HG03108 (cell line): Measurements from ENCODE around the gene SDF2.
A peak's percentile ranks its signal among the peaks of the same experiment; 100 is the strongest.
"Not testable (repeated sequence)": the region's sequence is repeated elsewhere in the genome, so short reads cannot be mapped to it uniquely, and the experiment has no call there.

Experiments used
- ATAC-seq: cut with Tn5 transposase; IDR thresholded peaks from one replicate; pipeline ENCODE4 v1.9.1; 2021; ENCODE audit warnings: moderate library complexity; ENCODE audit not compliant: unreplicated experiment

SDF2 gene

DNA sequence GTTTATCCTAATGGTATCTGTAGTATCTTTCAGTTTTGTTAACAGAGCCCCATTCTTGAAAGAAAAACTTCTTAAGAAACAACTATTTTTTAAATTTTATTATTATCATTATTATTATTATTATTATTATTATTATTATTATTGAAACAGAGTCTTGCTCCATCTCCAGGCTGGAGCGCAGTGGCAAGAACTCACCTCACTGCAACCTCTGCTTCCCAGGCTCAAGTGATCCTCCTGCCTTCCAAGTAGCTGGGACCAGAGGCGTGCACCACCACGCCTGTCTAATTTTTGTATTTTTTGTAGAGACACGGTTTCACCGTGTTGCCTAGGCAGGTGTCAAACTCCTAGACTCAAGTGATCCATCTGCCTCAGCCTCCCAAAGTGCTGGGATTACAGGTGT, 23.7 kb upstream of the SDF2 start:
- no peak for ATAC-seq

DNA sequence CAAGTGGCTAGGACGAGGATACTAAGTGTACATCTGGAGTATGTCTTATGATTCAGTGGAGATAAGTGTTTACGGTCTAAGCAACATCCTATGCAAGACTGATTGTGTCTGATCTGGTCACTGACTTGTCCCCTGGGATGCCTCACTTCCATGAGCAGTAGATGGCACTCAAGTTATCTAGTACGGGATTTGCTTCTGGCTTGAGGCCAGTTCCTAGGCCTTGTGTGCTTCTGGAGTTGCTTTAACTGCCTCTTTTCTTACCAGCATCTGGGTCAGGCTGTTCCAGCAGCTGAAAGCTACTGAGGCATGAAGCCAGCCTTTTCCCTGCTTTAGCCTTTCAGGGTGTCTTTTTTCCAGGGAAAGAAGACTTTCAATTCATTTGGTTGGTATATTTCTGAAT, 23.3 kb upstream of the SDF2 start:
- no peak for ATAC-seq

DNA sequence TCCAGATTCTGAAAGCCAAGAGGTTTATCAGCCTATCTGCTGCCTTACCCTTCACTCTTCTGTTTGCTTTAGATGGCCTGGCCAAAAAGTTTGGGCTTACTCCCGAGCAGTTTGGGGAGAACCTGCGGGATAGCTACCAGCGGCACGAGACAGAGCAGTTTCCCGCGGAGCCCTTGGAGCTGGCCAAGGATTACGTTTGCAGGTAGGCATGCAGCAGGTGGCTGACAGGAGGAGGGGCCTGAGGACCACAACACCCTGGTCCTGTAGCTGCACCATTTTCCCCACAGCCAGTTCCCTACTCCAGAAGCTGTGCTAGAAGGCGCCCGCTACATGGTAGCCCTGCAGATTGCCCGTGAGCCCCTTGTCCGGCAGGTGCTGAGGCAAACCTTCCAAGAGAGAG, 20.9 kb upstream of the SDF2 start:
- no peak for ATAC-seq

DNA sequence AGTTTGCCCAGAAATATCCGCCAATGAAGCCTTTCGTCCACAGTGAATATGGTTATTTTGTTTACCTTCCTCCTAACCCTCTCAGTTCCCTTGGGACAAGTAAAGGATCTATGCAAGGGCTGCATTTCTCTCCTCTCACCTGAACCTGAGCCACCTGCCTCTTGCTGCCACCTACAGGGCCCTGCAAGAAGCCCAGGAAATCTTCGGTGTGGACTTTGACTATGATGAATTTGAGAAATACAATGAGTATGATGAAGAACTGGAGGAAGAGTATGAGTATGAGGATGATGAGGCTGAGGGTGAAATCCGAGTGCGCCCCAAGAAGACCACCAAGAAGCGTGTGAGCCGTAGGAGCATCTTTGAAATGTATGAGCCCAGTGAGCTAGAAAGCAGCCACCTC, 14.3 kb upstream of the SDF2 start:
- no peak for ATAC-seq

DNA sequence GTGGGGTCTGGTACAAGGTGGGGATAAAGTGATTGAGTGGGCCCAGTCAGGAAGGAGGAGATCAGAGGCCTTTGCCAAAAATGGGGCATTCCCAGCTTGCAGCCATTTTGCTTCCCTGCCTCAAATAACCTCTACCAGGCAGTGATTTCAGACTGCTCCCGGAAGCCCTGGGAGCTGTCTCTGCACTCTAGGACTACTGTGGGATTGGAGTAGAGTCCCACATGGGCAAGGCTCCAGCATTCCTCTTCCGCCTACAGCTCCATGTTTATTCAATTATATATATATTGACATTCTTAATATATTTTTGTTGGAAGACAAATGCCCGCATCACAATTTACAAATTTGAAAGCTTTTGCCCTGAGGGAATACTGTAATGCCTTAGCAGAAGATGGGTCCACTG, 13.8 kb upstream of the SDF2 start:
- no peak for ATAC-seq

DNA sequence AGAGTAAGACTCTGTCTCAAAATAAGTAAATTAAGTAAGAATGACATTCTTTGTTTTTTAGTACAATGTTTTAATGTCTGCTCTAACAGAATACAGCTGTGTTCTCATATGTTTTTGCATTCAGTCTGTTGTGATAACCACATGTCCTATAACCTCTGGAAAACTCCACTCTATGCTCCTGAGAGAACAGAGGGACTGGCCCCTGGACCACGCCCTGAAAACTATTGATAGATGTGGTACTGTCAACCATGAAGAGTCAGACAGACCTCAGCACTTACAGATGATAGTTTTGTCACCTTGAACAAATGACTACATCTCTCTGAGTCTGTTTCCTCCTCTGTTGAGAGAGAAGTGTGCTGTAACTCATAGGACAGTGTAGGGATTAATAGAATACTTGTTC, 8.2 kb upstream of the SDF2 start:
- no peak for ATAC-seq

DNA sequence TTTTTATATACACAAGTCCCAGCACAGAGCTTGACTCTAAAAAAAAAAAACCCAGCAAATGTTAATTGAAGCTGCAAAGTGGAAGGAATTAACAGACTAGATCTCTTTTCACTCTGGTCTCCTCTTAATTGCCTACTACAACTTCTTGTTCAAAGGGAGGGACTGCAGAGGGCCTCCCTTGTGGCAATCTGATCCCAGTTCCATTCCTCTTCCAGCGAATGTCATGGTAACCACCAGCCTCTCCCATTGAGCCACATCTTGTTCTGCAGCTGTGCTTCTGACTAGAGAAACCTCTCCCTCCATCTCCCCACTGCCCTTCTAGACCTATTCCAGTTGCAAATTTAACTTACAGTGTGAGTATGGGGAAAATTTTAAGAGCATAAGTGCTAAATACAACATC, 6.2 kb upstream of the SDF2 start:
- no peak for ATAC-seq

DNA sequence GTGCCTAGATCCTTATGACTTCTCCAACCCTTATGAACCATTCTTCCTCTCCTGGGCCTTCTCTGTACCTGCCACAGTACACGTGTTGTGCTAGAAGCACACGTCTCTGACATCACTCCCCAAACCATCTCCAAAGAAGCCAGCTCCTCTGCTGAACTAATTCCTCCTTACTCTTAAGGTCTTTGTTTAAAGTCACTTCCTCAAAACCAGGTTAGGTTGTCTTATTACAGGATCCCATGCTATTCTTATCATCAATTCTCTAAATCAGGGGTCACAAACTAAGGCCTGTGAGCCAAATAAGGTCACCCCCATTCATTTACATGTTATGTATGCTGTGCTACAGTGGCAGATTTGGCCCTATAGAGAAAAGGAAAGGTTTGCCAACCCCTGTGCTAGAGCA, 4.3 kb upstream of the SDF2 start:
- no peak for ATAC-seq

DNA sequence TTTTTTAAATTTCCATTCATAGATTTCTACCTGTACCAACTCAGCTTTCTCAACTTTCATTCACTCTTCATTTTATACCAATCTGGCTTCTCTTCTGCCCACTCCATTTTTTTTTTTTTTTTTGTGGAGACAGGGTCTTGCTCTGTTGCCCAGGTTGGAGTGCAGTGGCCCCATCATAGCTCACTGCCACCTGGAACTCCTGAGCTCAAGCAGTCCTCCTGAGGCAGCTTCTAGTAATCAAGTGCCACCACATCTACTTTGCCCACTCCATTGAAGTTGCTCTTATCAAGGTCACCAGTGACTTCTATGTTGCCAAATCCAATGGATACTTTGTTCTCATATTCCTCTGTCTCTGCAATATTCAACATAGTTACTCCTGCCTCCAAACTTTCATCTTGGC, 2.0 kb upstream of the SDF2 start:
- ATAC-seq = no peak

DNA sequence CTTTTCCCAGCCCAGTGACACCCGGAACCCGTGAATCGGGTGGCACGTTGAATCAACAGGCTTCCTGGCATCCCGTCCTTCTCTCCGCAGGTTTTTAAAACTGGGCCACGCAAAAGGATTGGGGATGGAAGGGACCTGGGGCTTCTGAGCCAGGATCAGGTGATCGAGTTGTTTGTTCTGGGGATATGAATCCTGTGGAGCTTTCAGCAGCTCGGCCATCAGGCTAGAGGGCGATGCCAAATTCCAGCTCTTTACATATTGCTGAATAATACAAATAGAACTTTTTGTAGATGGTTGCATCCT, 772 bp upstream of the SDF2 start:
- ATAC-seq = no peak

DNA sequence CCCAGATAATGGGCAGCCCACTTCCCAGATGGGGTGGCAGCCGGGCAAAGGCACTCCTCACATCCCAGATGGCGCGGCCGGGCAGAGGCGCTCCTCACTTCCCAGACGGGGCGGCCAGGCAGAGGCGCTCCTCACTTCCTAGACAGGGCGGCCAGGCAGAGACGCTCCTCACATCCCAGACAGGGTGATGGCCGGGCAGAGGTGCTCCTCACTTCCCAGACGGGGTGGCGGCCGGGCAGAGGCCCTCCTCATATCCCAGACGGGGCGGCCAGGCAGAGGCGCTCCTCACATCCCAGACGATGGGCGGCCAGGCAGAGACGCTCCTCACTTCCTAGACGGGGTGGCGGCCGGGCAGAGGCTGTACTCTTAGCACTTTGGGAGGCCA, 2.2 kb downstream of the SDF2 start:
- not testable (repeated sequence) for ATAC-seq

DNA sequence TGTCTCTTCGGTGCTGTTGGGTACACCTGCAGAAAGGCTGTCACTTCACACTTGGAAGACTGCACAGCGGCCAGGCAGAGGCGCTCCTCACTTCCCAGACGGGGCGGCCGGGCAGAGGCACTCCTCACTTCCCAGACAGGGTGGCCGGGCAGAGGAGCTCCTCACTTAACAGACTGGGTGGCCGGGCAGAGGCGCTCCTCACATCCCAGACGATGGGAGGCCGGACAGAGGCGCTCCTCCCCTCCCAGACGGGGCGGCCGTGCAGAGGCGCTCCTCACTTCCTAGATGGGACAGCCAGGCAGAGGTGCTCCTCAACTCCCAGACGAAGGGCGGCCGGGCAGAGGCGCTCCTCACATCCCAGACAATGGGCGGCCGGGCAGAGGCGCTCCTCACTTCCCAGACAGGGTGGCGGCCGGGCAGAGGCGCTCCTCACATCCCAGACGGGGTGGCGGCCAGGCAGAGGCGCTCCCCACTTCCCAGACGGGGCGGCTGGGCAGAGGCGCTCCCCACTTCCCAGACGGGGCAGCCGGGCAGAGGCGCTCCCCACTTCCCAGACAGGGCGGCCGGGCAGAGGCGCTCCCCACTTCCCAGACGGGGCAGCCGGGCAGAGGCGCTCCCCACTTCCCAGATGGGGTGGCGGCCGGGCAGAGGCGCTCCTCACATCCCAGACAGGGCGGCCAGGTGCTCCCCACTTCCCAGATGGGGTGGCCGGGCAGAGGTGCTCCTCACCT, 2.8 kb downstream of the SDF2 start:
- ATAC-seq = not testable (repeated sequence)

DNA sequence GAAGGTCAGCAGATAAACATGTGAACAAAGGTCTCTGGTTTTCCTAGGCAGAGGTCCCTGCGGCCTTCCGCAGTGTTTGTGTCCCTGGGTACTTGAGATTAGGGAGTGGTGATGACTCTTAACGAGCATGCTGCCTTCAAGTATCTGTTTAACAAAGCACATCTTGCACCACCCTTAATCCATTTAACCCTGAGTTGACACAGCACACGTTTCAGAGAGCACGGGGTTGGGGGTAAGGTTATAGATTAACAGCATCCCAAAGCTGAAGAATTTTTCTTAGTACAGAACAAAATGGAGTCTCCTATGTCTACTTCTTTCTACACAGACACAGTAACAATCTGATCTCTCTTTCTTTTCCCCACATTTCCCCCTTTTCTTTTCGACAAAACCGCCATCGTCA, 3.4 kb downstream of the SDF2 start:
- not testable (repeated sequence) for ATAC-seq

DNA sequence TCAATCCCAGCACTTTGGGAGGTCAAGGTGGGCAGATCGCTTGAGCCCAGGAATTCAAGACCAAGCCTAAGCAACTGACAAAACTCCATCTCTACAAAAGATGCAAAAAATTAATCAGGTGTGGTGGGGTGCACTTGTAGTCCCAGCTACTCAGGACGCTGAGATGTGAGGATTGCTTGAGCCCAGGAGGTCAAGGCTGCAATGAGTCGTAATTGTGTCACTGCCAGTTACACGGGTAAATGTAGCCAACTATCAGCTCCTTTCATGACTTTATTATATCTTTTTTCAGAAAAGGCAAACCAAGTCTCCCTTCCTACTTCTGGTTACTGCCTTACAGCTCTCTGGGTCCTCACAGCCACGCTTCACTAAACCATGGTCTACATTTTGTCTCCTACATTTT, 4.0 kb downstream of the SDF2 start:
- no peak for ATAC-seq

DNA sequence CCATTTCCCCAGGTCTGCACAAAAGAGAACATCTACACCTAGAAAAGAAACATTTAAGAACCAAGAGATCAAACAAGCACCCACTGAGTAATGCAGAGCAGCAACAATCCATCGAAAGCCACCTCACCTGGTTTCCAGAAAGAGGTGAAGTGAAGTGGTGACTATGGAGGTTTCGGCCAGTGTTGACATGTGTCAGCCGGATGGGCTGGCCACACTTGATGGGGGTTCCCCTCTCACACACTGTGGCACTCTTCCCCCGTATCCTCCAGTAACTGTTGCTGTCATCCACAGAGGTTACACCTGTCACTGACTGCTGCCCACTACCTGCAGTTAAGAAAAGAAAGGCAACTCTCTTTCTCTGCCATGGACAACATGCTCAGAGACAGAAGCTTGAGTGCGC, 6.5 kb downstream of the SDF2 start:
- no peak for ATAC-seq

DNA sequence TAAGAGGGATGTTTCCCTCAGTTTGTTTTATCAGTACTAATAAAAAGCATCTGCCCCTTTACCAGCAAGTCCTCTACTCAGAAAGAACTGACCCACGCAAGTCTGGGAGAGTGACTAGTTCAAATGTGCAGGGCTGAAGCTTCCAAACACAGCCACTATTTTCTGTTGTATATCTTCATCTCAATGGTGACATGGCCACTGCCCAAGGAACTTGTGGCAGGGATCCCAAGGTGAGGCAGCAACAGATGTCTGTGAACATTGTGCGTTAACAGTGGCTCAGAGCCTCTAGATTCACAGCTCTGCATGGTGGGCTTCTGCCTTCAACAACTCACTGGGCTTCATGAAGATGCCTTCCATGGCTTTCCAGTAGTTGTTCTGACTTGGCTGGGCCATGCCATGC, 13.0 kb downstream of the SDF2 start:
- no peak for ATAC-seq

DNA sequence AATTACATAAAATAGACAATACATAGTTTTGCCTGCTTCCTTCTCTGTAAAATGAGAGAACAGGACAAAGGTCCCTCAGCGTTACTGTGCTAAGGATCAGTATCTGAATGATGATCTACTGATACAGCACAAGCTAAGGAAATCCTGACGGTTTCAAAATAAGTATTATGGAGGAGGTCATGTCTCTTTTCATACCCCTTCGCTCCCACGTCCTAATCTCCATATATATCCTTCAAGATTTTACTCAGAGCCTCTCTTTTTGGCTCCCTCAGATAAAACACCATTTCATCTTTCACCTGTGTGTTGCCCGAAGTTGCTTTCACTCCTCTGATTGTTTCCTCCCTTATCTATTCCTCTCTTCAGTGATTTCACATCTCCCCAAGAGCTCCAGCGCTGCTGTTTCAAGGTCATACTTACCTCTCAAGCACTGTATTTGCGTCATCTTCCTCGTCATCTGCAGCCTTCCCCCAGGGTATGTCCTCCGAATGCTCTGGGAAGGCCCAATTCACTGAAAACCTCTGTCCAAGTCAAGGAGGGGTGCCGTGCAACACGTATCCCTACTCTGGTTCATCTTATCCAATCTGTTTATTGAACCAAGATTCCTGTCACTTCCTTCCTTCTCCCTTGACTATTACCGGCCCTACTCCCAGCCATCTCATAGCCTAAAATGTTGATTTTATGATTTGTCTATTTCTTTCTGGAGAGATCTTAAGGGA, 15.5 kb downstream of the SDF2 start:
- no peak for ATAC-seq

DNA sequence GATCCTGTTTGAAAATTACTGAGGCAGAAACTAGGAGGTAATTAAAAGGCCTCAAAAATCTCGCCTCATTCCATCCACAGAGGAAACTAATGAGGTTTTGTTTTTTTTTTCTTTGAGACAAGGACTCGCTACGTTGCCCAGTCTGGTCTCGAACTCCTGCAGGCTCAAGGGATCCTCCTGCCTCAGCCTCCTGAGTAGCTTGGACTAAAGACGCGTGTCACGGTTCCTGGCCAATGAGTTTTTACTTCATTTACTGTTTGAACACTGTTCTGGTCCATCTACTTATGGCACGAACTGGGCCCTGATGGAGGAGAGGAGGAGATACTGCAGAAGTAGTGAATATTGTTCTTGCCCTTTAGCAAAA, 16.1 kb downstream of the SDF2 start:
- no peak for ATAC-seq

DNA sequence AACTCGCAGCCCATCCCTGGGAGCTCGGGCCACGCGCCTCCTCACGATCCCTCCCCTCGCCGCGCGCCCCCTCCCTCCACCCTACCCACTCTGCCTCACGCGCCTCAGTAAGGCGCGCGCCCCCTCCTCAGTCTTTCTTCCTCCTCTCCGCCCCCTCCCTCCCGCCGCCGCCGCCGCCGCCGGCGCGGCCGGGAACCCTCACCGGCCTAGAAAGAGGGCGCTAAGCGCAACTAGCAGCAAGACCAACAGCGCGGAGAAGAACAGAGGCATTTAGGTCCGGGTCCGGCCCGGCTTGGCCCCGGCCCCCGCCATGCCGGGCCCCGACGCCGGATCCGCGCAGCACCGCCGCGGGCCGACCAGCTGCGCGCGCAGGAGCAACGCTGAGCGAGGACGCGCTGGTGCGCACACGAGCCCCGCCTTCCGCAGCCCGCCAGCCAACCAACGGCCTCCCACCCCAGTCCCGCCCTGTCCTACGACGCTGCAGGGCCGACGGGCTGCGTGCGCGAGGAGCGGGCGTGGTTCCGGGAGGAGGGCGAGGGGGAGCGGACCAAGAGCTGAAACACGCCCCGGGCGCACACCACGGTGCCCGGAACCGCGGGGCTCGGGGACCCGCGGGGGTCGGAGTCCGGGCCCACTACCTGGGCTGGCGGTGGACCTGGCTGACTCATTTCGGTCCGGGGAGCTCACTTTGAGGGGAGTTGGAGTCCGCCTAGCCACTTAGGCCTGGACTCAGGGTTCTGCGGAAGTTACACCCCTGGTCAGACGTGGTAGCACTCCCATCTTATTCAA, 16.7 kb downstream of the SDF2 start, which contains the start of gene BLTP2:
Gene BLTP2 (minus strand): TSS at position 372 of the 789 bp plus-strand sequence. CDS start 102 bp downstream, at position 270.
- peak; percentile 84 for ATAC-seq

DNA sequence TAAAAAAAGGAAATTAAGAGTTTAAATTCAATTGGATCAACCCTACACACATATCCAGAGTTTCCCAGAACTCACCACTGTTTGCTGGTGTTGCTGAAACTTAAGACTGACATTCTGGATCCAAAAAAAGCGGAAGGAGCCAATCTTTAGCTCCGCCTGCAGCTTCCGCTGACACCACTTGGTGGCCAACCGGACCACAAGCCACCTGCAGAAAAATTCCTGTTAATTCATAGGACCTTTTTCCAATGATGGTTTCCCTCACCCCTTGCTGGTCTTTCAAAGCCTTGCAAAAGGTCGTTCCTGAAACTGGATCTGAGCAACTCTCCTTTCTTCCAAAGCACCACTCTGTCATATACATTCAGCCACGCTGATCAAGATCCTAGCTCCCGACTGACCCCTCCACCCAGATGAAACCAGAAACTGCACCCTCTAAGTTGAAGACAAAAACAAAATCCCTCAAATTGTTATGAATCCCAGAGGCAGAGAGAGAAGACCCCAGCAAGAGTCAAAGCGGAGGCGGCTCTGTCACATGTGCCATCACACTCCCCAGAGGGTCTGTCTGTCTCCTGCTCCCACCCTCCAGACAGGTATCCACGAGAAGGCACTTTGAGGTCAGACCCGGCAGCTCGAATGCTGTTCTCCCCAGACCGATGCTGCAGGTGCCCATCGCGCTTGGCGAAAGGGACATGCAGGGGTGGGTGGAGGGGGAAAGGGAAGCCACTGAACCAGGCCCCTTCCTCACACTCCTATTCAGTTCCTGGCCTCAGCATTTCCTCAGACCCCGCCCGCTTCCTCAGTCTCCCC, 17.5 kb downstream of the SDF2 start:
- ATAC-seq = no peak

DNA sequence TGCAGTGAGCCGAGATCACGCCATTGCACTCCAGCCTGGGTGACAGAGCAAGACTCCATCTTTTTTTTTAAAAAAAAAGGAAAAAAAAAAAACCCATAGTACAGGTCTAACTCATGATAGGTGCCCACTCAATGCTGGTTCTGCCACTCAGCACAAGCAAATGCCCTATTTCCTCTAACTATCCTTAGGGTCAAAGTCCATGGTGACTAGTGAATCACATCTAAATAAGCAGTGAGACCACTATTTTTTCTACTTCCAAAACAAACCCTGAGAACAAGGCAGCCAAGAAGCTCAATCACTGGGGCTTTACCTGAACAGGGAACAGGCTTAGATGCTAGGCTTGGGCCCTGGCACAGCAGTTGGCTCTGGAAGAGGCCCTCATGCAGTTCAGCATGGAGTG, 20.1 kb downstream of the SDF2 start:
- ATAC-seq = no peak
